H9 (cell line): Measurements from ENCODE around the gene SHISA8. TPM values are rescaled to one million over a fixed set of nuclear protein-coding genes. Genes with fewer than 3 reads are reported as not detected.

ENCODE experiments used
- DNase-seq: peaks from one replicate; pipeline ENCODE4 v3.0.0-alpha.2; 2017
- H2AFZ ChIP-seq: one replicate; pipeline ENCODE4 v1.6.1; 2013; ENCODE audit warnings: mild to moderate bottlenecking, low read length, control low read depth, moderate library complexity
- H2AK5ac ChIP-seq: 2 replicates; pipeline ENCODE4 v1.6.1; 2013; ENCODE audit warnings: low read length, control low read depth, mixed read lengths; ENCODE audit not compliant: insufficient read length
- H2BK120ac ChIP-seq: one replicate; pipeline ENCODE4 v1.6.1; 2013; ENCODE audit warnings: low read depth, mild to moderate bottlenecking, low read length, control low read depth, inconsistent platforms; ENCODE audit not compliant: poor library complexity, severe bottlenecking
- H2BK12ac ChIP-seq: 2 replicates; pipeline ENCODE4 v1.6.1; 2013; ENCODE audit warnings: low read length, control low read depth, mixed read lengths, low read depth; ENCODE audit not compliant: insufficient read length
- H2BK15ac ChIP-seq: 2 replicates; pipeline ENCODE4 v1.6.1; 2013; ENCODE audit warnings: low read depth, low read length, control low read depth
- H2BK20ac ChIP-seq: one replicate; pipeline ENCODE4 v1.6.1; 2013; ENCODE audit warnings: low read depth, mild to moderate bottlenecking, low read length, control low read depth, inconsistent platforms; ENCODE audit not compliant: poor library complexity, severe bottlenecking
- H2BK5ac ChIP-seq: 2 replicates; pipeline ENCODE4 v1.6.1; 2013; ENCODE audit warnings: low read length, control low read depth, mixed read lengths; ENCODE audit not compliant: insufficient read length
- H3K14ac ChIP-seq: 2 replicates; pipeline ENCODE4 v1.6.1; 2013; ENCODE audit warnings: low read length, control low read depth; ENCODE audit not compliant: insufficient read depth
- H3K18ac ChIP-seq: 2 replicates; pipeline ENCODE4 v1.6.1; 2013; ENCODE audit warnings: low read depth, mild to moderate bottlenecking, mixed read lengths, low read length, control low read depth; ENCODE audit not compliant: insufficient read length
- H3K23ac ChIP-seq: 2 replicates; pipeline ENCODE4 v1.6.1; 2013; ENCODE audit warnings: low read length, control low read depth, mixed read lengths, low read depth; ENCODE audit not compliant: insufficient read length
- H3K23me2 ChIP-seq: 2 replicates; pipeline ENCODE4 v1.6.1; 2013; ENCODE audit warnings: low read depth, mild to moderate bottlenecking, mixed read lengths, low read length, control low read depth; ENCODE audit not compliant: insufficient read length, poor library complexity, severe bottlenecking
- H3K27ac ChIP-seq: 2 replicates; pipeline ENCODE4 v1.5.1; 2013; ENCODE audit warnings: low read length, control low read depth, mixed read lengths, low read depth; ENCODE audit not compliant: insufficient read length
- H3K27me3 ChIP-seq: 2 replicates; pipeline ENCODE4 v1.6.1; 2013; ENCODE audit warnings: low read length, control low read depth, inconsistent platforms; ENCODE audit not compliant: insufficient read depth
- H3K4ac ChIP-seq: 2 replicates; pipeline ENCODE4 v1.6.1; 2013; ENCODE audit warnings: low read depth, mild to moderate bottlenecking, control low read depth, inconsistent platforms, low read length, moderate library complexity
- H3K4me1 ChIP-seq: 2 replicates; pipeline ENCODE4 v1.6.1; 2013; ENCODE audit warnings: low read length, control low read depth, inconsistent platforms; ENCODE audit not compliant: insufficient read depth
- H3K4me2 ChIP-seq: 2 replicates; pipeline ENCODE4 v1.6.1; 2013; ENCODE audit warnings: low read length, control low read depth, mixed read lengths; ENCODE audit not compliant: insufficient read length, insufficient read depth
- H3K56ac ChIP-seq: 2 replicates; pipeline ENCODE4 v1.6.1; 2013; ENCODE audit warnings: low read depth, mild to moderate bottlenecking, mixed read lengths, low read length, control low read depth; ENCODE audit not compliant: insufficient read length
- H3K79me1 ChIP-seq: 2 replicates; pipeline ENCODE4 v1.6.1; 2013; ENCODE audit warnings: low read depth, mild to moderate bottlenecking, moderate library complexity, low read length, control low read depth, inconsistent platforms; ENCODE audit not compliant: insufficient read depth, poor library complexity, severe bottlenecking
- H3K79me2 ChIP-seq: 2 replicates; pipeline ENCODE4 v1.6.1; 2013; ENCODE audit warnings: low read length, control low read depth, inconsistent platforms; ENCODE audit not compliant: insufficient read depth
- H3K9ac ChIP-seq: 2 replicates; pipeline ENCODE4 v1.6.1; 2013; ENCODE audit warnings: low read length, control low read depth, mixed read lengths; ENCODE audit not compliant: insufficient read length; ENCODE audit errors: extremely low read depth
- H3K9me3 ChIP-seq: one replicate; pipeline ENCODE4 v1.6.1; 2013; ENCODE audit warnings: low read depth, low read length, inconsistent platforms; ENCODE audit not compliant: control insufficient read depth
- H3T11ph ChIP-seq: one replicate; pipeline ENCODE4 v1.6.1; 2013; ENCODE audit warnings: mild to moderate bottlenecking, low read length, control low read depth, inconsistent platforms
- H4K20me1 ChIP-seq: one replicate; pipeline ENCODE4 v1.6.1; 2013; ENCODE audit not compliant: control insufficient read depth, insufficient read length, insufficient read depth
- H4K5ac ChIP-seq: 2 replicates; pipeline ENCODE4 v1.6.1; 2013; ENCODE audit warnings: low read depth, mild to moderate bottlenecking, mixed read lengths, low read length, control low read depth; ENCODE audit not compliant: insufficient read length
- H4K8ac ChIP-seq: replicated peaks from 2 replicates; pipeline ENCODE4 v1.6.1; 2013; ENCODE audit warnings: low read length, control low read depth, mixed read lengths, low read depth; ENCODE audit not compliant: insufficient read length
- H4K91ac ChIP-seq: 2 replicates; pipeline ENCODE4 v1.6.1; 2013; ENCODE audit warnings: low read depth, mild to moderate bottlenecking, moderate library complexity, mixed read lengths, low read length, control low read depth; ENCODE audit not compliant: insufficient read length
- H3K27ac Mint-ChIP-seq, 3 experiments: 2 replicates in 2 of 3; 3 replicates in 1 of 3; pipeline ENCODE4 v1.8.0; 2020 to 2021; ENCODE audit warnings: mixed read lengths in 3 of 3, mild to moderate bottlenecking in 1 of 3, moderate library complexity in 1 of 3
- H3K27me3 Mint-ChIP-seq: 2 replicates; pipeline ENCODE4 v1.8.0; 2021; ENCODE audit warnings: low read depth, mild to moderate bottlenecking, moderate library complexity, mixed read lengths
- H3K36me3 Mint-ChIP-seq, 3 experiments: 2 replicates in 2 of 3; 3 replicates in 1 of 3; pipeline ENCODE4 v1.8.0; 2020 to 2021; ENCODE audit warnings: low read depth in 3 of 3, mixed read lengths in 3 of 3; ENCODE audit not compliant: insufficient read depth in 1 of 3
- H3K4me1 Mint-ChIP-seq, 2 experiments: 2 replicates each; pipeline ENCODE4 v1.8.0; 2020; ENCODE audit warnings: mixed read lengths in 2 of 2
- H3K4me3 Mint-ChIP-seq, 2 experiments: 2 replicates in 1 of 2; 3 replicates in 1 of 2; pipeline ENCODE4 v1.8.0; 2020 to 2021; ENCODE audit warnings: mild to moderate bottlenecking in 2 of 2, mixed read lengths in 2 of 2, moderate library complexity in 1 of 2
- H3K9me3 Mint-ChIP-seq, 2 experiments: 2 replicates in 1 of 2; 3 replicates in 1 of 2; pipeline ENCODE4 v1.8.0; 2020; ENCODE audit warnings: mild to moderate bottlenecking in 2 of 2, mixed read lengths in 2 of 2, moderate library complexity in 1 of 2
- CTCF ChIP-seq: fragments of 200-600 bp; sonication (generic); conservative IDR thresholded peaks from 3 replicates; pipeline ENCODE4 v1.8.0; 2021; ENCODE audit warnings: antibody characterized with exemption, mild to moderate bottlenecking
- WGBS: extraction: QIAGEN DNeasy Blood & Tissue Kit; methylation state at CpG from one replicate; pipeline ENCODE4 v1.1.7; 2013; ENCODE audit warnings: missing lambda C conversion rate, low lambda C conversion rate, mixed read lengths; ENCODE audit not compliant: insufficient read length; ENCODE audit errors: extremely low coverage; 5-methylcytosine and 5-hydroxymethylcytosine counted together
- total RNA-seq: library from RNA; stranded (reverse); gene quantifications from 2 replicates; pipeline ENCODE4 v1.2.1, GENCODE V29; 2021

Gene SHISA8
- total RNA-seq, 1 experiment from 2014 or later: 1.4 TPM

GRCh38 chr22:41925783-41926460 is 11.0 kb upstream of the SHISA8 start:
- no peaks in the 10 kb centered on the region for H3K9me3 Mint-ChIP-seq
- Histone ChIP-seq H4K20me1 (no peaks in the 10 kb centered on the region), H4K5ac (no peak overlapping the region), H3K18ac (no peak overlapping the region), H2BK20ac (no peak overlapping the region), H3K79me2 (no peaks in the 10 kb centered on the region), H3K23me2 (peaks cover 4% of the 10 kb centered on the region), H2AFZ (no peak overlapping the region), H2BK120ac (no peak overlapping the region), H2AK5ac (no peak overlapping the region), H3K14ac (no peak overlapping the region), H3K4me2 (peak overlapping the region; percentile 42), H2BK12ac (no peak overlapping the region), H3K79me1 (no peaks in the 10 kb centered on the region), H3T11ph (no peak overlapping the region), H2BK15ac (no peak overlapping the region), H3K23ac (no peak overlapping the region), H4K8ac (no peak overlapping the region), H2BK5ac (no peak overlapping the region), H3K27me3 (peaks cover 11% of the 10 kb centered on the region), H3K4ac (no peak overlapping the region), H3K27ac (no peak overlapping the region), H3K9ac (no peak overlapping the region), H4K91ac (no peak overlapping the region), H3K56ac (no peak overlapping the region), H3K9me3 (no peaks in the 10 kb centered on the region), H3K4me1 (peaks cover 3% of the 10 kb centered on the region; the same call in 1 of the 2 replicates)
- peak overlapping the region; percentile 56 to 83 for H3K4me3 Mint-ChIP-seq
- whole genome bisulfite sequencing: no CpG with 5 or more reads among the region's 48 CpGs
- H3K4me1 Mint-ChIP-seq: peaks cover 20 to 24% of the 10 kb centered on the region in 2 experiments
- peak; percentile 87 for TF ChIP-seq CTCF
- H3K27me3 Mint-ChIP-seq: peaks cover 79% of the 10 kb centered on the region
- 0 out of 7 replicates have a peak overlapping the region, but pooled peaks of 1 of the 3 experiments have one; percentile 44 for H3K27ac Mint-ChIP-seq
- peak; percentile 83 for DNase-seq
- peaks cover 0 to 4% (median 3%) of the 10 kb centered on the region in 3 experiments; a peak in 4 of 7 replicates for H3K36me3 Mint-ChIP-seq
